HK-2 (cell line): ENCODE results near the gene OSR1.
"Not testable (repeated sequence)": the region's sequence is repeated elsewhere in the genome, so short reads cannot be mapped to it uniquely, and the experiment has no call there.

ENCODE experiments used
- DNase-seq: peaks from one replicate; pipeline ENCODE4 v3.0.0-alpha.2; 2018; ENCODE audit not compliant: unreplicated experiment

The OSR1 gene

DNA sequence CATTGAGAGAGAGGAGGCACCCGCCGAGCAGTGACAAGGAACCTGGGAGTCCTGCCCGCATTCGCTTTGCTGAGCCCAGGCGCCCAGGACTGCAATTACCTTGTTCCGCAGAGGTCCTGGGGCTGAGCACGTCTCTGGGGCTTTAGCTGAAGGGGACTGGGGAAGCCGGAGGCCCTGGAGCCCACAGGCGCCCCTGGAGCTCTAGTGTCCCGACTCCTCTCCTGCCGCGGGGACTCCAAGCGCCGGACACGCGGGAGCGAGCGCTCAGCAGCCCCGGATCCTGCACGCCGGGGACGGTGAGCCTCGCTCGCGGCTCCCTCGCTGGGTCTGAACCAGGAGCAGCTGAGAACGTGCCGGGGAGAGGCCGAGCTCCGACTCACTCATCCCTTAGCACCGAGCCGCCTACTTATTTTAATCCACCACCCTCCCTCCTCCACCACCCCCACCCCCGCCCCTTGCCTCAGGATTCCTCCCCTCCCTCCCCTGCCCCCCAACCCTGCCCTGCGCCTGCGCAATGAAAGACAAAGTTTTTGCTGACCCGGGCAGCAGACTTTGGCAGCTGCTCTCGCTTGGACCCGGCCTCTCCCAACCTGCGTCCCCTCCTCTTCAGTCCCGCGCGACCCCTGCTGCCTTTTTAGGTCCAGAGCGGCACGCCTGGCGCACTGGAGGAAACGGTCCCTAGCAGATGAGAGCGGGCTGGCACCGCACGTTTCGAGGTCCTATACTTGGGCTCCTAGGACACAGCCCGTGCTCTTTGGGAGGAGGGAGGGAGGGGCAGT lies at the start of gene OSR1:
TSS of gene OSR1 (minus strand) at position 382 of the 779 bp plus-strand sequence. CDS start 4,818 bp downstream, outside the sequence.
- peak; percentile 51 for DNase-seq

DNA sequence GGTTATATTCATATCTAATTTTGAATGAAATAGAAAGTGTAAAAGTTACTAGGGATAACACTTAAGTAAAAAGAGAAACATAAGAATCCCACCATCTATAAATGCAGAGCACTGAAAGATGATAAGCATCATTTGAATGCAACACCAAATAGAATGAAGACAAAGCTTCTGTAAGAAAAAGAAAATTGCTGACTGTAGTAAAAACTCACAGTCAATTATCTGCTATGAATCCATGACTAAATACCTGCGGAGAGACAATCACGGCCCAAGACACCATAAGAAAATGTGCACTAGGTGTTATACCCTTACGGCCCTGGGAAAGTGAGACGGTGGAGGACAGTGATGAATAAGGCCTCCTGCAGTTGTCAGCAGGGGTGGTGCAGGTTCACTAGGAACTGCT lies 45.4 kb upstream of the OSR1 start:
- no peak for DNase-seq

DNA sequence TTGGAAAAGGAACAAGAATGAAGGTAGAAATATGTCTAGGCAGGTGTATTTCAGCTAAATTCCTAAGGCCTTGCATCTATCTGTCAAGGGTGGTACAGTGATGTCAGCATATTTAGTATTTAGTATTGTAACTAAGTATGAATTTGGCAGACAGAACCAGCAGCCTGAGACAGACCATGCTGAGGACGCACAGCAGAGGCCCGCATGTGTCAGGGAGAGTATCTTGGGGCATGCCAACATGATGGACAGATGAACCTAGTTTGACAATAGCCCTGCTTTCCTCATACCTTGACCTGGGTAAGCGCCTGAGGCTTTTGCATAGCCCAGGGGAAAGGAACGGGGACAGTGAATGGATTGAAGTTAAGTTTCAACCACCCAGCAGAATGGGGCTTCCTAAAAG lies 33.8 kb upstream of the OSR1 start:
- DNase-seq: no peak

DNA sequence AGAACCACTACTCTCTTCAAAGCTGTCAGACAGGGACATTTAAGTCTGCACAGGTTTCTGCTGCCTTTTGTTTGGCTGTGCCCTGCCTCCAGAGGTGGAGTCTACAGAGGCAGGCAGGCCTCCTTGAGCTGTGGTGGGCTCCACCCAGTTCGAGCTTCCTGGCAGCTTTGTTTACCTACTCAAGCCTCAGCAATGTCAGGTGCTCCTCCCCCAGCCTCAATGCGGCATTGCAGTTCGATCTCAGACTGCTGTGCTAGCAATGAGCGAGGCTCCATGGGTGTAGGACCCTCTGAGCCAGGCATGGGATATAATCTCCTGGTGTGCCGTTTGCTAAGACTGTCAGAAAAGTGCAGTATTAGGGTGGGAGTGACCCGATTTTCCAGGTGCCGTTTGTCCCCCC lies 31.0 kb upstream of the OSR1 start:
- DNase-seq: not testable (repeated sequence)

DNA sequence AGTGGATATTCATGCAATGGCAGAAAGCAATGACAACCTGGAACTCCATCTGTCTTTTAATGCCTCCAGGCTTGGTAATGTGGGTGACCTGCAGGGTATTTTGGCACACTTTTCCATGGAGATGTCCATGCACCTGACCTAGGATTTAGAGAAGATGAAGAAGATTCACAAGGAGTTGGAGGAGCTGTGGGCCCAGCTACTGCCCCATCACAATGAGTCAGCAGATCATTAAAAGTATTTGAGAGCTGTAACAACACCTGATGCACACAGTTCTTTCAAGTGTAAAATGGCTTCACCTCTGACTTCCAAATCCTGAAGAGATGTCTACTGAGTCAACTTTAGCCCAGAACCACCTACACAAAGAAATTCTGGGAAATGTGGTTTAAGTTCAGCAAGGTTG lies 22.1 kb upstream of the OSR1 start:
- no peak for DNase-seq

- no peak for DNase-seq
Measured at GRCh38 chr2:19378939-19379338, 20.5 kb upstream of the OSR1 start.

DNA sequence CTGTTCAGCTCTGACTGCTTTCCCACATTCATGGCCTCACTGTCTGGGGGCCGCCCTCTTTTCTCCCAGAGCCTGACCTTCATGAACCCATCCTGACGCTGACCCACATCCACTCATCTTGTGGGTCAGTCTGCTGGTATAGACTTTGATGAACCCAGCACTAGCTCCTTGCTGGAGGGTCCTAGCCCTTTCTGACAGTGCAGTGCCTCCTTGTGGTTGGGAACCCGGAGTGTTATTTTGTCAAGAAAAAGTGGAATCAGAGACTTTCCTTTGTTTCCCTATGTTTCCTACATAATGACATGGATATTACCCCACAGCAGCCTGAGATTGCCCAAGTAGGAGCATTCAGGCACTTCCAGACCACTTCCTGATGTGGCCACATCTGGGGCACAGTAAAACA lies 19.3 kb upstream of the OSR1 start:
- no peak for DNase-seq

DNA sequence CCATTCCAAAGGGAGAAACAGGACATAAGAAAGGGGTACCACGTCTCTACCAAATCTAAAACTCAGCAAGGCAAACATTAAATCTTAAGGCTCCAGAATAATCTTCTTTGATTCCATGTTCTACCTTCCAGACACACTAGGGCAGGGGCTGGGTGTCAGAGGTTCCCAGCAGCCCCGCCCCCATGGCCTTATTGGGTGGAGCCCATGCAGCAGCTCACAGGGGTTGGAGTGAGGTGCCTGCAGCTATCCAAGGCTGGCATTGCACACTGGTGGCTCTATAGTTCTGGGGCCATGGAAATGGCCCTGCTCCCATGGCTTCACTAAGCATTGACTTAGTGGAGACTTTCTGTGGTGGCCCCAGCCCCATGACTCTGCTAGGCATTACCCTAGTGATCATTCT lies 14.9 kb upstream of the OSR1 start:
- DNase-seq: no peak

DNA sequence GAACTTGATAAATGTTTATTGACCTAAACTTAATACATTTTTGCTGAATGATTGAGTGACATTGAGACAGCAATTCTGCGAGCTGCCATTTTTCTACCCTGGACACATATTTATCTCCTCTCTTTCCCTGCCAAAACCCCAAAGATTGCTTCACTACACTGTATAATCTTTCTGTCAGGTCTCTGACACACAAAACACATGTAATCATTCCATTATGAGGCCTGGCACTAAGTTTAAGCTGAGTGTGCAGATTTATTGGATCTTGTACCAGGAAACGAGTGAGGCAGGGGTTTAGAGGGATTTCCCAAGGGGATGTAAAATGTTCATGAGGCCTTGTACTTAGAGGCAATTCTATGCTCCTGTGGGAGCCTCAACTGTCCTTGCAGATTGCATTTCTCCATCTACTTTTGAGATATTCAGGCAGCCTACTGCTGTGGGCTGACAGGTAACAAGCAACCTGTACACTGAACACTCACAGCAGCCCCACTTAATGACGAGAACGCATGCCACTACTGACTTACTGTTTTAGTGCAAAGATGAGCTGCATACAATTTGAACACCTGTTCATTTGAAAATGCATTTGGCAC lies 13.7 kb upstream of the OSR1 start:
- no peak for DNase-seq

DNA sequence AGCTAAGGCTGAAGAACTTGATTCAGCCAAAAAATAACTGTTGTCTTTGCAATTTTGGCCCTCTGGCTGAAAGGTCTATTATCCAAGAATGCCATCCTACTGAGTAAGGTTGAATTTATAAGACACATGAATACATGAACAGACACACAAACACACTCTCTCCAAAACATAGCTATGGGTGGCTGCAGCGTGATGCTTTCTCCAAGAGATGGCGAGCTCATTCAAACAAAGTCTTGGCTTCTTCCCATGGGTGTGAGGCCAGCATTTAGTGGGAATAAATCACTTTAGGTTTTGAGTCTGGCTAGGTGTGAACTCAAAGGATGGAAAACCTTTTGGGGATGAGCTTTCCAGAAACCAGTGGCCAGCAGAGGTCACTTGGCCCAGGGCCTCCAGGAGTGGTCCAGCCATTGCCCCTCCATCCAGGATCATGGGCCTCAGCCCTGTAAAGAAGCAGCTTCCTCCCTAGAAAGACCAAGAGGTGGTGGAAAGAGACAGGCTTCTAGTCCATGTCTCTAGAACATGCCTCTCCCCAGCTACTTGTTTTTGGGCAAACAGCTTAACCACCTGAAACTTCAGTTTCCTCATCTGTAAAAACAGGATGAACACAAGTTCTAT lies 11.0 kb upstream of the OSR1 start:
- DNase-seq: no peak

- DNase-seq: no peak
Measured at GRCh38 chr2:19368760-19369159, 10.3 kb upstream of the OSR1 start.

DNA sequence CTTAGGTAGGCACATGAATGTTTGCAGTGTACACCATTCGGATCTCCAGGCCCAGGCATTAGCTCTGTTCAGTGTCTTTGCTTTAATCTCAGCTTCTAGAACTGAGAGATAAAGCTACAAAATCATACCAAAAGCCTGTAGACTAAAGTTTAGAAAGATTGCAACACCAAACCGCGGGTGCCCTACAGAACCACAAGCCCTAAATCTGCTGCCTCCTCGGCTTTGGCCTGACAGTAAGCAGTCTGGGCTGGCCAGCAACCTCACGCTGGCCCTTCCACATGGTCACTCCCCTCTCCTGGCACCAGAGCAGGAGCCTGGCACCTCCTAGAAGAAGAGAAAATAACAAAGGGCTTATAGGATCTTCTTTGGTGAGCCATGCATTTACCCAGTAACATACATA lies 8.9 kb upstream of the OSR1 start:
- no peak for DNase-seq

GRCh38 chr2:19365126-19365525 lies 6.7 kb upstream of the OSR1 start:
- no peak for DNase-seq

- no peak for DNase-seq
Measured at GRCh38 chr2:19364014-19364413, 5.6 kb upstream of the OSR1 start.

DNA sequence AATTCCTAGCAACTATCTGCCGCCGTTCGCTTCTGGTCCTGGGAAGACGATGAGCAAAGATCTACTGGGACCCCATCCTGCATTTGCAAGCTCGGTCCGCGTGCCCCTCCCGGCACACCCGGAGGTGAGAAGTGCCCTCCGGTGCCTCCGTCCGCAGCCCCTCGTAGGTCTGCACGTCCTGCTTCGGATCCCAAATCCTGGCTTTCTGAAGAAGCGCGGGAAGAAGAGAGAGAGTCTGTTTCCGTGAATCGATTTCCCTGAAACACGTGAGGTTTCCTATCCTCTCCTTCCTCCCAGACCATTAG lies 5.0 kb upstream of the OSR1 start:
- DNase-seq: no peak

GRCh38 chr2:19362755-19363473 lies 4.5 kb upstream of the OSR1 start:
- DNase-seq: peak; percentile 83

DNA sequence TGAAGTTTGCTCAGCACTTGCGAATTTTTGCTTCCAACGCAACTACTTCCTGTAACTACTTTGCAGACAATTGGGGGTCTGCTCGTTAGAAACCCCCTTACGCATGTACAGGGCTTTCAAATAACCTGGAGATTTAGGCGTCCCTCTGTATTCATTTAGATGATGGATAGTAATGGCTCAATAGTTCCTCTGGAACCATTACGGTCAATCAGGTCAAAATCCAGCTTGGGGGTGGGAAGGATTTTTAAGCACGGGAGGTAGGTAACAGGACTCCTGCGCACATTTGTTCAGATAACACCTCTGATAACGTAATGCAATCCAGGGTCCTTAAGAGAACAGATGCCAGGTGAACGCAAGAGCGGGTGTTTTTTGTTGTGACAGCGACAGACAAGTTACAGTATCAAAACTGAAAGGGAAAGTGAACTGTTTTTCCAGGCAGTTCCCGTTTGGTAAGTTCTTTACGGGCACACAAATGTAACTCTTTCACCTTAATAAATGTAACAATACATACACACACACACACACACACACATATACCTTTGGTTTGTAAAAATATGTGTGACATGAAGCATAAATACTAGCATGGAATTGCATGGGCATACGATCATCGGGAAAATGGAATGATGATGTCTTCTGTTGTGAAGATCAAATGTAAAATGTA lies 3.8 kb upstream of the OSR1 start:
- DNase-seq: no peak

GRCh38 chr2:19361325-19361990 lies 3.0 kb upstream of the OSR1 start:
- no peak for DNase-seq

DNA sequence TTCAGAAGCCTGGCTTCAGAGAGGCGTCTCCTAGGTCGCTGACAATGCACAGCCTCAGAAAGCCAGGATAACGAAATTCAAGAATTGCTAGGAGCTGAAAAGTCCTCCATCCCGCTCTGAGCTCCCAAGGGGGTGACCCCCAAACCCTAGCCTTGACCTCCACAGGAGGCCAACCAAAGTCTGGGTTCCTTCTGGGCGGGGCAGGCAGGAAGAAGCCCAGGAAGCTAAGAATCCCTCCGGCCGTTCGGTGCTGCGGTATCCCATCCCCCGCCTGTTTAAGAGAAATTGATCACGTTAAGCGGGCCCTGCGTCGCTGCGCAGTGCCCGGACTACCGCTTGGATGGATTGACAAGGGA lies 2.5 kb upstream of the OSR1 start:
- no peak for DNase-seq

- DNase-seq: no peak
Measured at GRCh38 chr2:19360266-19360965, 2.0 kb upstream of the OSR1 start.

GRCh38 chr2:19359456-19359855 lies 1.0 kb upstream of the OSR1 start:
- no peak for DNase-seq
